ENCODE results near the gene PSAT1.
"Not testable (repeated sequence)": the region's sequence is repeated elsewhere in the genome, so short reads cannot be mapped to it uniquely, and the experiment has no call there.

PSAT1 gene

DNA sequence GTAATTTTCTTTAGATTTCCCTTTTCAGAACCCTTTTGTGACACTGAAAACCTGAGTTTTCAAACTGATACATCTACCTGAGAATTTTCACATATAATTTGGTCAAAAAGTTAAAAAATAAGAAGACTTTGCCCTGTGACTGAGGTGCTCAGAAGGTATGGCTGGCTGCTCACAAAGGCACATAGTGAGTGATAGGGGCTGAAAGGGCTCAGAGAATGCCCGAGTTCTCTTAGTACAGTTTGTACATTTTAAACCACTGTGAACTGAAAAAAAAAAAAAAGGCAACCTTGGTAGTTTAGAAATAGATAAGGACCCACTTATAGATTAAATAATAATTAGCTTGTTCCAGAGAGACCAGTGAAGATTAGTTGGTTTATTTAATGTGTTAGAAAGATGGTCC is 18.1 kb upstream of the PSAT1 start:
- no peak overlapping the region for H3K23ac ChIP-seq (ENCODE audit: low read length)
- H3K79me2 ChIP-seq (ENCODE audit: control insufficient read depth, insufficient read depth, low read length, poor library complexity): no peaks in the 10 kb centered on the region
- peaks cover 0 to 2% of the 10 kb centered on the region in 2 experiments for H3K4me1 ChIP-seq (ENCODE audit: control insufficient read depth in 1 of 2, insufficient read depth in 2 of 2, low read length in 2 of 2)
- H3K36me3 ChIP-seq (ENCODE audit: control insufficient read depth in 1 of 2, insufficient read depth in 2 of 2, low read length in 2 of 2): no peaks in the 10 kb centered on the region
- no peak overlapping the region for H3K18ac ChIP-seq (ENCODE audit: low read length)
- H3K14ac ChIP-seq (ENCODE audit: low read length): no peak overlapping the region
- H3K9me3 ChIP-seq (ENCODE audit: insufficient read depth, low read depth, low read length): no peaks in the 10 kb centered on the region
- no peak overlapping the region for H3K9ac ChIP-seq (ENCODE audit: low read length)
- no CpG with 5 or more reads among the region's 1 CpG for WGBS (ENCODE audit: extremely low coverage, insufficient coverage, insufficient read length)
- no peaks in the 10 kb centered on the region for H3K27me3 ChIP-seq (ENCODE audit: insufficient read depth, low read length)
- no peak overlapping the region for H2AK5ac ChIP-seq (ENCODE audit: low read length)
- H2BK12ac ChIP-seq (ENCODE audit: low read length): no peak overlapping the region
- H4K91ac ChIP-seq (ENCODE audit: low read depth, low read length): no peak overlapping the region
- H3K4me2 ChIP-seq (ENCODE audit: low read length): no peak overlapping the region
- no peak overlapping the region for H3K4me3 ChIP-seq (ENCODE audit: low read depth, low read length)
- H2AFZ ChIP-seq (ENCODE audit: insufficient read depth, low read length, poor library complexity): no peak overlapping the region
- H4K12ac ChIP-seq (ENCODE audit: low read depth, low read length): no peak overlapping the region
- no peaks in the 10 kb centered on the region for H3K79me1 ChIP-seq (ENCODE audit: low read length)
- no peak for DNase-seq
- no peak overlapping the region for H2BK120ac ChIP-seq (ENCODE audit: insufficient read depth, low read length, poor library complexity)
- H2BK5ac ChIP-seq (ENCODE audit: low read depth, low read length, poor library complexity): no peak overlapping the region
- no peak overlapping the region for H3K4ac ChIP-seq (ENCODE audit: low read depth, low read length)
- no peak overlapping the region for H4K8ac ChIP-seq (ENCODE audit: low read depth, low read length)
- H3K27ac ChIP-seq (ENCODE audit: low read depth, low read length): no peak overlapping the region

- DNase-seq: no peak
- Histone ChIP-seq H2BK5ac (ENCODE audit: low read depth, low read length, poor library complexity) (no peak overlapping the region), H4K91ac (ENCODE audit: low read depth, low read length) (no peak overlapping the region), H3K18ac (ENCODE audit: low read length) (no peak overlapping the region), H3K4ac (ENCODE audit: low read depth, low read length) (no peak overlapping the region), H2BK12ac (ENCODE audit: low read length) (no peak overlapping the region), H3K4me1 (ENCODE audit: control insufficient read depth in 1 of 2, insufficient read depth in 2 of 2, low read length in 2 of 2) (no peaks in the 10 kb centered on the region), H4K12ac (ENCODE audit: low read depth, low read length) (no peak overlapping the region), H3K36me3 (ENCODE audit: control insufficient read depth in 1 of 2, insufficient read depth in 2 of 2, low read length in 2 of 2) (no peaks in the 10 kb centered on the region), H3K9ac (ENCODE audit: low read length) (no peak overlapping the region), H3K4me3 (ENCODE audit: low read depth, low read length) (no peak overlapping the region), H2AK5ac (ENCODE audit: low read length) (no peak overlapping the region), H3K79me2 (ENCODE audit: control insufficient read depth, insufficient read depth, low read length, poor library complexity) (no peaks in the 10 kb centered on the region), H3K27ac (ENCODE audit: low read depth, low read length) (no peak overlapping the region), H3K9me3 (ENCODE audit: insufficient read depth, low read depth, low read length) (no peaks in the 10 kb centered on the region), H2AFZ (ENCODE audit: insufficient read depth, low read length, poor library complexity) (no peak overlapping the region), H3K27me3 (ENCODE audit: insufficient read depth, low read length) (no peaks in the 10 kb centered on the region), H3K79me1 (ENCODE audit: low read length) (no peaks in the 10 kb centered on the region), H4K8ac (ENCODE audit: low read depth, low read length) (no peak overlapping the region), H3K23ac (ENCODE audit: low read length) (no peak overlapping the region), H2BK120ac (ENCODE audit: insufficient read depth, low read length, poor library complexity) (no peak overlapping the region), H3K4me2 (ENCODE audit: low read length) (no peak overlapping the region), H3K14ac (ENCODE audit: low read length) (no peak overlapping the region)
- no CpG with 5 or more reads among the region's 3 CpGs for WGBS (ENCODE audit: extremely low coverage, insufficient coverage, insufficient read length)
These were observed 15.8 kb upstream of the PSAT1 start for GRCh38 chr9:78280982-78281668.

DNA sequence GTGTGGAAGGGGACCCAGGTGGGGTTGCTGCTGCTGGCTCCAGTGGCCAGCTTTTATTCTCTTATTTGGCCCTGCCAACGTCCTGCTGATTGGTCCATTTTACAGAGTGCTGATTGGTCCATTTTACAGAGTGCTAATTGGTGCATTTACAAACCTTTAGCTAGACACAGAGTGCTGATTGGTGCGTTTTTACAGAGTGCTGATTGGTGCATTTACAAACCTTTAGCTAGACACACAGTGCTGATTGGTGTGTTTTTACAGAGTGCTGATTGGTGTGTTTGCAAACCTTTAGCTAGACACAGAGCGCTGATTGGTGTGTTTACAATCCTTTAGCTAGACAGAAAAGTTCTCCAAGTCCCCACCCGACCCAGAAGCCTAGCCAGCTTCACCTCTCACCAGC is 12.7 kb upstream of the PSAT1 start:
- not testable (repeated sequence) for H3K4me2 ChIP-seq (ENCODE audit: low read length); H3K4me3 ChIP-seq (ENCODE audit: low read depth, low read length); H3K36me3 ChIP-seq (ENCODE audit: control insufficient read depth in 1 of 2, insufficient read depth in 2 of 2, low read length in 2 of 2); H3K79me2 ChIP-seq (ENCODE audit: control insufficient read depth, insufficient read depth, low read length, poor library complexity); H3K4me1 ChIP-seq (ENCODE audit: control insufficient read depth in 1 of 2, insufficient read depth in 2 of 2, low read length in 2 of 2); H3K27ac ChIP-seq (ENCODE audit: low read depth, low read length); H3K23ac ChIP-seq (ENCODE audit: low read length); H3K27me3 ChIP-seq (ENCODE audit: insufficient read depth, low read length); H3K79me1 ChIP-seq (ENCODE audit: low read length); H4K8ac ChIP-seq (ENCODE audit: low read depth, low read length); H3K4ac ChIP-seq (ENCODE audit: low read depth, low read length); DNase-seq; H2BK5ac ChIP-seq (ENCODE audit: low read depth, low read length, poor library complexity); H2AFZ ChIP-seq (ENCODE audit: insufficient read depth, low read length, poor library complexity); H4K12ac ChIP-seq (ENCODE audit: low read depth, low read length); H3K18ac ChIP-seq (ENCODE audit: low read length); H3K14ac ChIP-seq (ENCODE audit: low read length); H2BK12ac ChIP-seq (ENCODE audit: low read length); H2AK5ac ChIP-seq (ENCODE audit: low read length); H3K9ac ChIP-seq (ENCODE audit: low read length); H2BK120ac ChIP-seq (ENCODE audit: insufficient read depth, low read length, poor library complexity); H4K91ac ChIP-seq (ENCODE audit: low read depth, low read length); H3K9me3 ChIP-seq (ENCODE audit: insufficient read depth, low read depth, low read length)
- WGBS (ENCODE audit: extremely low coverage, insufficient coverage, insufficient read length): no CpG with 5 or more reads among the region's 4 CpGs

GRCh38 chr9:78286125-78286524 is 10.8 kb upstream of the PSAT1 start:
- Histone ChIP-seq H4K8ac (ENCODE audit: low read depth, low read length) (no peak overlapping the region), H2BK5ac (ENCODE audit: low read depth, low read length, poor library complexity) (no peak overlapping the region), H2BK12ac (ENCODE audit: low read length) (no peak overlapping the region), H4K12ac (ENCODE audit: low read depth, low read length) (no peak overlapping the region), H3K4ac (ENCODE audit: low read depth, low read length) (no peak overlapping the region), H3K14ac (ENCODE audit: low read length) (no peak overlapping the region), H3K4me2 (ENCODE audit: low read length) (no peak overlapping the region), H3K4me1 (ENCODE audit: control insufficient read depth in 1 of 2, insufficient read depth in 2 of 2, low read length in 2 of 2) (no peaks in the 10 kb centered on the region), H3K9me3 (ENCODE audit: insufficient read depth, low read depth, low read length) (no peaks in the 10 kb centered on the region), H3K9ac (ENCODE audit: low read length) (no peak overlapping the region), H3K23ac (ENCODE audit: low read length) (no peak overlapping the region), H2AK5ac (ENCODE audit: low read length) (no peak overlapping the region), H3K79me2 (ENCODE audit: control insufficient read depth, insufficient read depth, low read length, poor library complexity) (no peaks in the 10 kb centered on the region), H3K27me3 (ENCODE audit: insufficient read depth, low read length) (no peaks in the 10 kb centered on the region), H4K91ac (ENCODE audit: low read depth, low read length) (no peak overlapping the region), H3K36me3 (ENCODE audit: control insufficient read depth in 1 of 2, insufficient read depth in 2 of 2, low read length in 2 of 2) (no peaks in the 10 kb centered on the region), H3K4me3 (ENCODE audit: low read depth, low read length) (no peak overlapping the region), H2BK120ac (ENCODE audit: insufficient read depth, low read length, poor library complexity) (no peak overlapping the region), H3K18ac (ENCODE audit: low read length) (no peak overlapping the region), H3K27ac (ENCODE audit: low read depth, low read length) (no peak overlapping the region), H2AFZ (ENCODE audit: insufficient read depth, low read length, poor library complexity) (no peak overlapping the region), H3K79me1 (ENCODE audit: low read length) (no peaks in the 10 kb centered on the region)
- no peak for DNase-seq
